ENCODE measurements around the gene TYRO3. TPM values are rescaled to one million over a fixed set of nuclear protein-coding genes. Genes with fewer than 3 reads are reported as not detected.

Gene TYRO3
- total RNA-seq, 6 donors from 2014 or later: 2.1 to 17.1 (median 9.0) TPM

DNA sequence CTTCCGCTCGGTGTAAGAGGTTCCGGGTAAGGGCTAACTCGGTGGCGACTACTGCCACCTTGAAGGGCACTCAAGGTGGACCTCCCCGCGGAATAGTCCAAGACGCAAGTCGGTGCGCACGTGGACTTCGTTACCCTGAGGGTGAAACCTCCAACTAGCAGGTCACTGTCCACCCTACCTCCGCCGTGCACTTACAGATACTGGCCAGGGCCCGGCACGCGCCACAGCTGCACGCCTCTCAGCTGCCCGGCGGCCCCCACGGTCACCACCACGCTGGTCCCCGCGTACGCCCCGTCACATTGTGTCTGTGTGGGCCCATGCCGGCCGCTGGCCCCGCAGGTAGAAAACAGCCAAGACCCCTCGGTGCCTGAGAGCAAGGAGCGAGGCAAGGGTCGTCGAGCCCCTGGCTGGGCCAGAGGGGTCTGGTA, 46.5 kb upstream of the TYRO3 start:
- H3K9me3 ChIP-seq: no peaks in the 10 kb centered on the region
- TF ChIP-seq EP300 (IDR thresholded peaks at IDR 0.05) (no peak), POLR2AphosphoS5 (IDR thresholded peaks at IDR 0.05) (no peak), POLR2A (IDR thresholded peaks at IDR 0.05) (no peak)
- TF ChIP-seq, protein P1, sequence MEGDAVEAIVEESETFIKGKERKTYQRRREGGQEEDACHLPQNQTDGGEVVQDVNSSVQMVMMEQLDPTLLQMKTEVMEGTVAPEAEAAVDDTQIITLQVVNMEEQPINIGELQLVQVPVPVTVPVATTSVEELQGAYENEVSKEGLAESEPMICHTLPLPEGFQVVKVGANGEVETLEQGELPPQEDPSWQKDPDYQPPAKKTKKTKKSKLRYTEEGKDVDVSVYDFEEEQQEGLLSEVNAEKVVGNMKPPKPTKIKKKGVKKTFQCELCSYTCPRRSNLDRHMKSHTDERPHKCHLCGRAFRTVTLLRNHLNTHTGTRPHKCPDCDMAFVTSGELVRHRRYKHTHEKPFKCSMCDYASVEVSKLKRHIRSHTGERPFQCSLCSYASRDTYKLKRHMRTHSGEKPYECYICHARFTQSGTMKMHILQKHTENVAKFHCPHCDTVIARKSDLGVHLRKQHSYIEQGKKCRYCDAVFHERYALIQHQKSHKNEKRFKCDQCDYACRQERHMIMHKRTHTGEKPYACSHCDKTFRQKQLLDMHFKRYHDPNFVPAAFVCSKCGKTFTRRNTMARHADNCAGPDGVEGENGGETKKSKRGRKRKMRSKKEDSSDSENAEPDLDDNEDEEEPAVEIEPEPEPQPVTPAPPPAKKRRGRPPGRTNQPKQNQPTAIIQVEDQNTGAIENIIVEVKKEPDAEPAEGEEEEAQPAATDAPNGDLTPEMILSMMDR (IDR thresholded peaks at IDR 0.05): no peak
- H3K27me3 ChIP-seq: peaks cover 0 to 29% (median 18%) of the 10 kb centered on the region in 4 donors
- peaks cover 0 to 2% (median 0%) of the 10 kb centered on the region in 4 donors for H3K36me3 ChIP-seq
- DNase-seq (peak in 1 of 2 donors; percentile 83), ATAC-seq (ENCODE audit: low FRiP score in 2 of 2) (peak in 1 of 2 donors; percentile 33)
- WGBS, 2 donors: 4 to 13% methylated on average over 4 to 33 of the region's 33 CpGs
- peaks cover 25 to 34% (median 28%) of the 10 kb centered on the region in 4 donors for H3K4me1 ChIP-seq
- H3K4me3 ChIP-seq: peak overlapping the region; percentile 1 to 55 (median 46)
- H3K27ac ChIP-seq: peak overlapping the region in 1 of 4 donors; percentile 64

DNA sequence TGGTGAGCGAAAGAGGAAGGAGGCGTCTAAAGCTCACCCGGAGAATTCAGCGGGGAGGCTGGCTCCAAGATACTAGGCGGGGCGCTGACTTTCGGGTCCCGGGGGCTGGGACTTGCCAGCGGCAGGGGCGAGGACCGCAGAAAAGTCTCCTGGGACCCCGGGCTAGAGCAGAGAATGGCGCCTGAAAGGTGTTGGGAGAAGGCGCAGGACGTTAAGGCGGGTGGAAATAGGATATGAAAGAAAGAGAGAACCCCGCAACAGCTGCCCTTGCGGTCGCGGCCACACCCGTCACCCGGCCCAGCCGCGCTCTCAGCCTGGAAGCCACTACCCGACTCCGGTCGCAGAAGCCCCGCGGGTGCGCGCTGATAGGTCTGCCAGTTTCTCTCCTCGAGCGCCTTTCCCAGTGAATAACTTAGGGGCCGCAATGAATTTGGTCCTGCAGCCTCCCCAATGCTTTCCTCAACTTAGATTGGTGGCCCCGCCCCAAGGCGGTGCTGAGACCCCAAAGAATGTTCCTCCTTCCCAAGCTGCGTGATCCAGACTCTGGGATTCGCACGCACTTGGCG, 46.0 kb upstream of the TYRO3 start:
- TF ChIP-seq POLR2A (IDR thresholded peaks at IDR 0.05) (no peak), POLR2AphosphoS5 (IDR thresholded peaks at IDR 0.05) (no peak), EP300 (IDR thresholded peaks at IDR 0.05) (no peak)
- TF ChIP-seq, protein P1 (IDR thresholded peaks at IDR 0.05): no peak
- Histone ChIP-seq H3K27me3 (peaks cover 0 to 29% (median 18%) of the 10 kb centered on the region in 4 donors), H3K9me3 (no peaks in the 10 kb centered on the region), H3K36me3 (peaks cover 0 to 5% (median 2%) of the 10 kb centered on the region in 4 donors), H3K27ac (peak overlapping the region in 2 of 4 donors; percentile 14 to 64), H3K4me3 (peak overlapping the region; percentile 44 to 55 (median 46)), H3K4me1 (peaks cover 25 to 34% (median 28%) of the 10 kb centered on the region in 4 donors)
- peak; percentile 32 to 88 for DNase-seq
- 1 to 4% methylated on average over 18 to 37 of the region's 40 CpGs for WGBS, 2 donors
- peak in 1 of 2 donors; percentile 66 for ATAC-seq (ENCODE audit: low FRiP score in 2 of 2)

DNA sequence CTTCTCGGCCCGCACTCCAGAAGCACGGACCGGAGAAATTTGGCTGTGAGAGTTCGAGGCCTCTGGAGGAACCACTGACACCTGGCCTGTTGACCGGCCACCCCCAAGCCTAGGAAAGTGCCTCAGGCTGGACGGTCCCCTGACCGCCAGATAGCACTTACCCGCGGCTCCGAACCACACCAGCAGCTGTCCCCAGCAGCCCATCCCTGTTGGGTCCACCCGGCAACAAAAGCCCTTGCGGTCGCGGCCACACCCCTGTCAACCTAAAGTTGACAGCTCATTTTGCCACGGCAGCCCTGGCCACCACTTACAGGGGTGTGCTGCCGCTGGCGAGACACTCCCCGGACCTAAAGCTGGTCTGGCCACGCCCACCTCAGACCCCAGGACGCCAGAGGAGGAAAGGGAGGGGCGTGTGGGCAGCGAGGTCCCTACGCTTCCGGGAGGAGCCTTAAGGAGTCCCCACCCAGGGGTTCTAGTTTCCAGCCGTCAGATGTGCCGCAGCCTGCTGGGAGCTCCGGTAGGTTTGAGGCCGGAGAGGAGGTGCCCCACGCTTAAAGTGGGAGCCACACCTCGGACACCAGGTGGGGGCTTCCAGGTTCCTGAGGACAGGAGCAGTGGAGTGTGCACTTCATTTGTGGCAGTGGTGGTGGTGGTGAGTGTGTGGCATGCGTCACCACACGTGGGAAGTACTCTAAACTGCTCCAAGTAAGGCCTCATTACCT, 45.3 kb upstream of the TYRO3 start, which contains the start of gene LTK:
LTK (minus strand) TSS at position 322 of the 722 bp plus-strand sequence; CDS start at position 204, 118 bp downstream.
- Histone ChIP-seq H3K27me3 (peaks cover 0 to 29% (median 18%) of the 10 kb centered on the region in 4 donors), H3K27ac (peak within 1 kb of the TSS in 2 of 4 donors; percentile 14 to 64), H3K4me3 (peak within 1 kb of the TSS; percentile 44 to 55 (median 46)), H3K4me1 (peaks cover 25 to 34% (median 28%) of the 10 kb centered on the region in 4 donors), H3K9me3 (no peaks in the 10 kb centered on the region), H3K36me3 (peaks cover 0 to 5% (median 2%) of the 10 kb centered on the region in 4 donors)
- peak in 1 of 4 donors; percentile 23 for TF ChIP-seq POLR2A (IDR thresholded peaks at IDR 0.05)
- TF ChIP-seq, protein P1 (IDR thresholded peaks at IDR 0.05): no peak
- ATAC-seq (ENCODE audit: low FRiP score in 2 of 2) (peak; percentile 28 to 35), DNase-seq (peak; percentile 25 to 60)
- whole genome bisulfite sequencing, 2 donors: 0 to 9% methylated on average over 7 to 30 of the region's 33 CpGs

DNA sequence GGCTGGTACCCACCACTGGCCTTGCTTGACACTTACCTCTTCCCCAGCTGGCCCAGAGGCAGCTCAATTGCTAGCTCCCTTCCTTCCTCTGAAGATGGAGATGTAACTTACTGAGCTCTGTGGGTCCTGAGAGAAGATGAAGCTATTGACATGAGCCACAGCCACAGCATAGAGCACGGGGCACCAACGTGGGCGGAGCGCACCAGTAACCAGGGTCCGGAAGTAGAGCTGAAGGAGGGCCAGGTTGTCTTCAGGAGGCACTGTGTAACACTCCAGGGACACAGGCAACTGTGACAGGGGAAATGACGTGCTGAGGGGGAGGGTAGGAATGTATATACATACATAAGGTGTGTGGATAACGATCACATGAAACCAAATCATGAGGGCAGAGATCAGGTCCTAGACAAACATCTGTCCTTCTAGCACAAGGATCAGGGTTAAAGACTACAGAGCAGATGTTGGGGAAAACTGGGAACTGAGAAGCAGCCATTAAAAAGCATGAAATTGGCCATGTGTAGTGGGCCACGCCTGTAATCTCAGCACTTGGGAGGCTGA, 41.0 kb upstream of the TYRO3 start:
- DNase-seq (no peak), ATAC-seq (ENCODE audit: low FRiP score in 2 of 2) (no peak)
- no peak overlapping the region for H3K27ac ChIP-seq
- H3K27me3 ChIP-seq: peaks cover 0 to 9% (median 4%) of the 10 kb centered on the region in 4 donors
- no peaks in the 10 kb centered on the region for H3K9me3 ChIP-seq
- 90 to 91% methylated on average over 8 of the region's 8 CpGs for WGBS, 2 donors
- peaks cover 9 to 14% (median 11%) of the 10 kb centered on the region in 4 donors for H3K4me1 ChIP-seq
- H3K4me3 ChIP-seq: no peak overlapping the region
- no peak for TF ChIP-seq EP300 (IDR thresholded peaks at IDR 0.05)
- TF ChIP-seq, protein P1 (IDR thresholded peaks at IDR 0.05): no peak
- TF ChIP-seq POLR2AphosphoS5 (IDR thresholded peaks at IDR 0.05): no peak
- TF ChIP-seq POLR2A (IDR thresholded peaks at IDR 0.05): no peak
- peaks cover 0 to 25% (median 13%) of the 10 kb centered on the region in 4 donors for H3K36me3 ChIP-seq
